Aorta (tissue), 5 donors: ENCODE data around the gene TMEM89. TPM values are rescaled to one million over a fixed set of nuclear protein-coding genes. Genes with fewer than 3 reads are reported as not detected.

ENCODE experiments used
- ATAC-seq: fragments of 200-7000 bp; cut with Tn5 transposase; one replicate; pipeline ENCODE4 v1.9.1; 2022; ENCODE audit warnings: moderate library complexity; ENCODE audit not compliant: low FRiP score
- DNase-seq, 2 donors: peaks; one replicate each; pipeline ENCODE4 v3.0.0-alpha.2; 2020
- H3K27ac ChIP-seq, 2 donors: one replicate each; pipeline ENCODE4 v1.5.1; 2013; ENCODE audit warnings: low read length in 2 of 2, mild to moderate bottlenecking in 2 of 2, moderate library complexity in 2 of 2, control low read depth in 1 of 2, inconsistent platforms in 1 of 2, low read depth in 1 of 2
- H3K27me3 ChIP-seq, 2 donors: one replicate each; pipeline ENCODE4 v1.6.1; 2013; ENCODE audit warnings: control low read depth in 1 of 2, low read length in 1 of 2, mild to moderate bottlenecking in 1 of 2, moderate library complexity in 1 of 2; ENCODE audit not compliant: insufficient read depth in 2 of 2, control insufficient read depth in 1 of 2
- H3K36me3 ChIP-seq, 2 donors: one replicate each; pipeline ENCODE4 v1.6.1; 2013; ENCODE audit warnings: control low read depth in 1 of 2, low read length in 1 of 2, mild to moderate bottlenecking in 1 of 2; ENCODE audit not compliant: insufficient read depth in 2 of 2, control insufficient read depth in 1 of 2
- H3K4me1 ChIP-seq, 2 donors: one replicate each; pipeline ENCODE4 v1.6.1; 2013; ENCODE audit warnings: low read length in 2 of 2, control low read depth in 1 of 2, mild to moderate bottlenecking in 1 of 2, moderate library complexity in 1 of 2; ENCODE audit not compliant: insufficient read depth in 2 of 2, control insufficient read depth in 1 of 2
- H3K4me3 ChIP-seq, 2 donors: one replicate each; pipeline ENCODE4 v1.5.1; 2013; ENCODE audit warnings: low read length in 2 of 2, control low read depth in 1 of 2, mild to moderate bottlenecking in 1 of 2
- H3K9me3 ChIP-seq: one replicate; pipeline ENCODE4 v1.6.1; 2013; ENCODE audit warnings: mild to moderate bottlenecking, low read length; ENCODE audit not compliant: control insufficient read depth
- WGBS, 2 donors: extraction: QIAGEN DNeasy Blood & Tissue Kit; methylation state at CpG; one replicate each; pipeline ENCODE4 v1.1.7; 2013; 5-methylcytosine and 5-hydroxymethylcytosine counted together
- intact Hi-C, 2 donors: fragments of 100-400 bp; cut with DNase I; formaldehyde crosslinking; loops; one replicate each; pipeline versions ENCODE4 v1.14.2 to v1.15.0; 2022
- polyA plus RNA-seq, 2 donors: library from polyadenylated mRNA; stranded (reverse); fragments of 200-250 nt; gene quantifications; one replicate each; pipeline ENCODE4 v1.2.3, GENCODE V29; 2013
- total RNA-seq, 2 donors: library from RNA; stranded (reverse); fragmentation: NEBNext Ultra II Directional; extraction: Animal tissue kit (Norgen Biotek cat#: 25700); gene quantifications; one replicate each; pipeline ENCODE4 v1.2.1, GENCODE V29; 2021
- donor health status: healthy with polysubstance abuse.
- donor health status: Bipolar disorder and iron deficiency.
- donor health status: DM: no; HTN: no; CAD: no.
- donor health status: DM: no; HTN: no; CAD: no.
- donor health status: DM: yes; HTN: yes; CAD: no.

Gene TMEM89
- total and polyA plus RNA-seq, 4 donors, result 5.7 TPM; not detected in 3

GRCh38 chr3:48607519-48607918 is 14.1 kb downstream of the TMEM89 start:
- intact Hi-C loops, result no loop called here
- WGBS, 2 donors, result 92 to 95% methylated on average over 5 of the region's 5 CpGs
- no peak for ATAC-seq
- peaks cover 0 to 3% of the 10 kb centered on the region in 2 donors for H3K4me1 ChIP-seq
- DNase-seq, result no peak
- no peaks in the 10 kb centered on the region for H3K9me3 ChIP-seq
- peaks cover 4 to 20% of the 10 kb centered on the region in 2 donors for H3K36me3 ChIP-seq
- no peak overlapping the region for H3K27ac ChIP-seq
- H3K4me3 ChIP-seq, result no peak overlapping the region
- H3K27me3 ChIP-seq, result no peaks in the 10 kb centered on the region

DNA sequence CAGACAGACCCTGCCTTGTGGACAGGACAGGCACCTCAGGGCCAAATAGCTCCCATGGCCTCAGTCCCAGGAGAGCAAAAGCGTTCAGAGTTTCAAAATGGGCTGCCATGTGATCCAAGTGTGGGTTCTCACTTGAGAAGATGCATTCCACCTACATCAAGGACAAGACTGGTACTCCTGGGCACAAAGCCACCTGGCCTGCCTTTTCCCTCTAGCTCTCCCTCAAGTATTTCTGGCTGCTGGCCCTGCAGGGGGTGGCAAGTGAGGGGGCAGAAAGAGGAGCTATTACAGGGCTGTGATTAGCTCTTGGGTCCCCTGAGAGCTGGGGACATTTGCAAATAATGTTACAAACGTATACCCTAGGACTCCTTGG is 20.0 kb downstream of the TMEM89 start:
- H3K4me3 ChIP-seq, result no peak overlapping the region
- no peaks in the 10 kb centered on the region for H3K27me3 ChIP-seq
- H3K36me3 ChIP-seq, result peaks cover 4 to 30% of the 10 kb centered on the region in 2 donors
- 45 to 46% methylated on average over 2 of the region's 2 CpGs for WGBS, 2 donors
- peak overlapping the region in 1 of 2 donors; percentile 4 for H3K27ac ChIP-seq
- no peaks in the 10 kb centered on the region for H3K4me1 ChIP-seq
- H3K9me3 ChIP-seq, result no peaks in the 10 kb centered on the region
- ATAC-seq, result no peak
- intact Hi-C loops, result no loop called here
- no peak for DNase-seq

GRCh38 chr3:48600711-48601621 is 20.6 kb downstream of the TMEM89 start:
- ATAC-seq, result no peak

DNA sequence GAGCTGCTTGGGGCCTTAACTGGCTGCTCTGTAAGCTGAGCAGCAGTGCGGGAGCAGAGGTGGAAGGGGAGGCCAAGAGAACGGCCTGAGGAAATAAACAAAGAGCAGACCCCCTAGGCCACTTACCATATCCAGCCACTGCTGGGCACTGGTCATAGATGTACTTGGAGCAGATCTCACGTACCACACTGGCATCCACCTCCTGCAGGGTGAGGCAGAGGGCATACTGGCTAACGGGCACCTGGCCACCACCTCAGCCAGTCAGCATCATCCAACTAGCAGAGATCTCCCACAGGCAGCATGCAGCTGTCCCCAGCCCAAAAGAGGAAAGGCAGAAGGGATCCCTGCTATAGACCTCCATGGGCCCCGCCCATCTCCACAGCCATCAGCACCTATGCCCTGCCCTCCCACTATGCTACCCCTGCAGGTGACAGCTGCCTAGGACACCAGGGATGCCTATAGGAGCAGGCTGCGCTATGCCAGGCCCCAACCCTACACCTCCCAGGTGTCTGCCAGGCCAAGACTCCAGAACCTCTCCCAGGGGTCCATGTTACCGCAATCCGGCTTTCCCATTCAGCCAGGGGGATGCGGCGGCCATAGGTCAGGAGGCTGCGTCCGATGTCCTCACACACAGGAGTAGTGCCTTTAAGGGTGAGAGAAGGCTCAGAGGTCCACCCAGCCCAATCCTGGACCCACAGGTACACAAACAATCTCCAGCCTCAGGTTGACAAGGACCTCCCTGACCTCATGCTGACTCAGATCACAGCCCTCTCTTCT is 21.9 kb downstream of the TMEM89 start:
- 76 to 80% methylated on average over 12 of the region's 12 CpGs for WGBS, 2 donors
- Histone ChIP-seq H3K36me3 (peaks cover 0 to 23% of the 10 kb centered on the region in 2 donors), H3K4me3 (no peak overlapping the region)

More at GRCh38 chr3:48600711-48601621, 20.6 kb downstream of the TMEM89 start:
- H3K4me3 ChIP-seq, result no peak overlapping the region
- H3K9me3 ChIP-seq, result no peaks in the 10 kb centered on the region
- intact Hi-C loops, result no loop called here
- peak overlapping the region in 1 of 2 donors; percentile 4 for H3K27ac ChIP-seq
- DNase-seq, result no peak
- H3K36me3 ChIP-seq, result peaks cover 4 to 30% of the 10 kb centered on the region in 2 donors
- H3K27me3 ChIP-seq, result no peaks in the 10 kb centered on the region
- WGBS, 2 donors, result 91 to 94% methylated on average over 19 of the region's 19 CpGs
- no peaks in the 10 kb centered on the region for H3K4me1 ChIP-seq

GRCh38 chr3:48599077-48599501 is 22.5 kb downstream of the TMEM89 start:
- no peaks in the 10 kb centered on the region for H3K9me3 ChIP-seq
- 19% methylated on average over 11 of the region's 11 CpGs for WGBS, 2 donors
- no peak for ATAC-seq
- no peaks in the 10 kb centered on the region for H3K27me3 ChIP-seq
- H3K36me3 ChIP-seq, result peaks cover 0 to 18% of the 10 kb centered on the region in 2 donors
- intact Hi-C loops, result loop anchor here (5.0 kb wide), 2 partner anchors 38 to 42 kb away; partner anchors contain the start of genes PFKFB4 (in 1 of the 2) and SLC26A6 (in 1 of the 2)
- DNase-seq, result no peak
- peak overlapping the region; percentile 70 to 80 for H3K27ac ChIP-seq
- no peaks in the 10 kb centered on the region for H3K4me1 ChIP-seq
- no peak overlapping the region for H3K4me3 ChIP-seq

More for the DNA sequence above, 21.9 kb downstream of the TMEM89 start:
- Histone ChIP-seq H3K27ac (peak overlapping the region; percentile 70 to 80), H3K27me3 (no peaks in the 10 kb centered on the region), H3K4me1 (no peaks in the 10 kb centered on the region), H3K9me3 (no peaks in the 10 kb centered on the region)
- DNase-seq, result no peak
- intact Hi-C loops, result loop anchor here (5.0 kb wide), 2 partner anchors 38 to 42 kb away; partner anchors contain the start of genes PFKFB4 (in 1 of the 2) and SLC26A6 (in 1 of the 2)
- no peak for ATAC-seq

DNA sequence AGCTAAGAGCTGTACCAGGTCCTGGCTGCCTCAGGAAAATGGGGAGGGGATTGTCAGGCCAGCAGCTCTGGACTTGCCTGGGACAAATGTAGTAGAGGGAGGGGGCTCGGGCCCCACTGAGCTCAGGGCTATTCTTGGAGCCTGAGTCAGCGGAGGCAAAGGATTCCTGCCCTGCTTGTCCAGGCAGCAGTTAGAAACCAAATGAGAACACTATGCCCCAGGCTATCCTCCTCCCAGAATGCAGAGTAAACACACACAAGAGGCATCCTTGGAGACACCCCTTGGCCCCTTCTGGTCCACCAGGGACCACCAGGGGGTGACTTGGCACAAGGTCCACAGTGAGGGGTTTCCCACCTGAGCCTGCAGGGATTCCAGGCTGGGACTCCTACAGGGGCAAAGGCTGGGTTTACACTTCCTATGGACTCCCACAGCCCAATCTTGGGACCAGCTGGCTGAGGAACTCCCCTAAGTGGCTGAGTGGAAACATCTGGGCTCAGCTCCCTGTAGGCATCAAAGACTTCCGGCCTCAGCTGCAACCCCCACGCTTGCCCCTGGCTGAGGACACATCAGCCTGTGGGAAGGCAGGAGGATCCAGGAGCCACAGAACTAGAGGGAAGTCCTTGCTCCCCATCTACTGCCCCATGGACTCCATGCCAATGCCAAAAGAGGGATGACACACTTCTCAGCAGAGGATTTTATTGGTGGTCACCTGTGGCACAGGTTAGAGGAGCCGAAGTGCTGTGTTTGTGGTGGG is 23.1 kb downstream of the TMEM89 start:
- intact Hi-C loops, result loop anchor here (5.0 kb wide), 2 partner anchors 39 to 41 kb away; partner anchors contain the start of genes PFKFB4 (in 1 of the 2) and SLC26A6 (in 1 of the 2)
- Histone ChIP-seq H3K27ac (peak overlapping the region; percentile 80 to 81), H3K4me3 (no peak overlapping the region), H3K9me3 (no peaks in the 10 kb centered on the region), H3K4me1 (no peaks in the 10 kb centered on the region), H3K27me3 (no peaks in the 10 kb centered on the region), H3K36me3 (peaks cover 0 to 17% of the 10 kb centered on the region in 2 donors)
- ATAC-seq, result peak; percentile 74
- DNase-seq, result peak; percentile 78 to 91
- WGBS, 2 donors, result 4 to 5% methylated on average over 5 of the region's 5 CpGs

DNA sequence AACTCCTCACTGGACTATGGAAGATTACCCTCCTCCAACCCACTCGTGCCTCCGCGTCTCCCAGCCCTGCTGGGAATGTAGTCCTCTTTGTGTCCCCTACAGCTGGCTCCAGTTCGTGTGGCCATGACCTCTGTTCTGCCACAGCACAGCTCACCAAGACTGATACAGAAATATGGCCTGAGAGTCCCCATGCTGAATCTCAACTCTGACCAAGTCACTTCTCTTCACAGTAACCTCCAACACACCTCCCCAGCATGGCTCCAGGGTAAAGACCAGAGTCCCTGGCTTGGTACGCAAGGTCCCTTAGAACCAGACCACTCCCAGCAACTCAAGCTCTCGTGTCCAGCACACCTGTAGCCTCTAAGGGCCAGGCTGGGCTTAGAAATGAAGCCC is 24.2 kb downstream of the TMEM89 start:
- Histone ChIP-seq H3K4me1 (no peaks in the 10 kb centered on the region), H3K36me3 (peaks cover 0 to 10% of the 10 kb centered on the region in 2 donors), H3K27me3 (no peaks in the 10 kb centered on the region), H3K27ac (peak overlapping the region; percentile 71 to 81), H3K9me3 (no peaks in the 10 kb centered on the region), H3K4me3 (no peak overlapping the region)
- intact Hi-C loops, result loop anchor here (2.0 to 5.0 kb wide), 3 partner anchors 37 to 40 kb away; partner anchors contain the start of genes PFKFB4 (in 1 of the 2) and SLC26A6 (in 1 of the 2)
- no peak for DNase-seq
- WGBS, 2 donors, result 85 to 88% methylated on average over 6 of the region's 6 CpGs
- ATAC-seq, result no peak
